Measurements from ENCODE around the gene CES4A. TPM values are rescaled to one million over a fixed set of nuclear protein-coding genes. Genes with fewer than 3 reads are reported as not detected.

CES4A gene
- total RNA-seq, 4 donors from 2014 or later, result 4.4 to 48.1 (median 14.3) TPM

DNA sequence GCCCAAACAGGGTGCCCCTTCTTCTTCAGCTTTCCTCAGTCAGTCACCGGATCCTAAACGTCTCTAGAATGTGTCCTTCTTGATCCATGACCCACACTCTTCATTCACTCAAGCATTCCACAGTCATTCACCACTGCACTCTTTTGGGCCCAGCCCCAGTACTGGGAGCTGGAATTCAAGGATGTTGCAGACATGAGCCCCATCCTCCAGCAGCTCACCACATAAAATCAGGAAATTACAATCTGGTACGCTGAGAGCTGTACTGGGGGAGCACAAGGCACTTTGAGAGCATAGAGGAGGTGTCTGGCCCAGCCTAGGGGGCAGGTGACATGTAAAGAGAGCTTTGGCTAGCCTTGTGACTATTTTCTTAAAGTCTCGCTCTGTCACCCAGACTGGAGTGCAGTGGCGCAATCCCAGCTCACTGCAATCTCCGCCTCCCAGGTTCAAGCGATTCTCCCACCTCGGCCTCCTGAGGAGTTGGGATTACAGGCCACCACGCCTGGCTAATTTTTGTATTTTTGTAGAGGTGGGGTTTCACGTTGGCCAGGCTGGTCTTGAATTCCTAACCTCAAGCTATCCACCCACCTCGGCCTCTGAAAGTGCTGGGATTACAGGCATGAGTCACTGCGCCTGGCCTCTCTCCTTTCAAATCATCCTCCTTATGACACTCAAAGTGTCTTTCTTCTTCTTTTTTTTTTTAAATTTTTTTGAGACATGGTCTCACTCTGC, 18.7 kb downstream of the CES4A start:
- ATAC-seq (ENCODE audit: low FRiP score) (no peak), DNase-seq (ENCODE audit: low spot score) (no peak)
- TF ChIP-seq, protein P1, sequence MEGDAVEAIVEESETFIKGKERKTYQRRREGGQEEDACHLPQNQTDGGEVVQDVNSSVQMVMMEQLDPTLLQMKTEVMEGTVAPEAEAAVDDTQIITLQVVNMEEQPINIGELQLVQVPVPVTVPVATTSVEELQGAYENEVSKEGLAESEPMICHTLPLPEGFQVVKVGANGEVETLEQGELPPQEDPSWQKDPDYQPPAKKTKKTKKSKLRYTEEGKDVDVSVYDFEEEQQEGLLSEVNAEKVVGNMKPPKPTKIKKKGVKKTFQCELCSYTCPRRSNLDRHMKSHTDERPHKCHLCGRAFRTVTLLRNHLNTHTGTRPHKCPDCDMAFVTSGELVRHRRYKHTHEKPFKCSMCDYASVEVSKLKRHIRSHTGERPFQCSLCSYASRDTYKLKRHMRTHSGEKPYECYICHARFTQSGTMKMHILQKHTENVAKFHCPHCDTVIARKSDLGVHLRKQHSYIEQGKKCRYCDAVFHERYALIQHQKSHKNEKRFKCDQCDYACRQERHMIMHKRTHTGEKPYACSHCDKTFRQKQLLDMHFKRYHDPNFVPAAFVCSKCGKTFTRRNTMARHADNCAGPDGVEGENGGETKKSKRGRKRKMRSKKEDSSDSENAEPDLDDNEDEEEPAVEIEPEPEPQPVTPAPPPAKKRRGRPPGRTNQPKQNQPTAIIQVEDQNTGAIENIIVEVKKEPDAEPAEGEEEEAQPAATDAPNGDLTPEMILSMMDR (IDR thresholded peaks at IDR 0.05), result no peak

DNA sequence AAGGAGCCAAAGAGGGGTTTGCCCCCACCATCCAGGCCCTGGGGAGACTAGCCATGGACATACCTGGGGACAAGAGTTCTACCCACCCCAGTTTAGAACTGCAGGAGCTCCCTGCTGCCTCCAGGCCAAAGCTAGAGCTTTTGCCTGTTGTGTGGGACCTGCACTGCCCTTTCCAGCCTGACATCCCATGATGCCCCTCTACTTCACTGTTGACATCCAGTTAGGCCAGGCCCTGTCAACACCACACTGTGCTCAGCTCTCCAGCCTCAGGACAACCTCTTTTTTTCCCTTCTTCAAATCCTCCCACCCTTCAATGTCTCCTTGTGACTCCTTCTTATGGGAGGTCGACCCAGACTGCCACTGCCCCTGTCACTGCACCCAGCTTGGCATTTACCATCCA, 20.8 kb downstream of the CES4A start:
- TF ChIP-seq, protein P1 (IDR thresholded peaks at IDR 0.05), result no peak
- no peak for ATAC-seq (ENCODE audit: low FRiP score)
- no peak for DNase-seq (ENCODE audit: low spot score)

DNA sequence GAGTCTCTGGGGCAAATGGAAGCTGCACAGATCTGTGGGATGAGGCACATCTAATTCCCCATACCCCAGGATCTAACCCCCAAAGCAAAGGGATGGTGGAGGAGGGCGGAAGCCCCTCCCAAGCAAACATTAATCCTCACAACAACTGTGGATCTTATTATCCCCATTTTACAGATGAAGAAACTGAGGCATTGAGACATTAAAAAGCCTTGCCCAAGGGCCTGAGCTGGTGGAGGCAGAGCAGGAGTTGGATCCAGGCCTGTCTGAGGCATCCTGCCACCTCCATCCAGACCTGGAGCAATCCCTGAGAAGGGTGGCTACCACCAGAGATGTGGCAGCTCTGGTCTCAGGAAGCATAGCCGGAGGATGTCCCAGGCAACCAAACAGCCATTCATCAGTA, 22.9 kb downstream of the CES4A start:
- TF ChIP-seq, protein P1 (IDR thresholded peaks at IDR 0.05), result no peak
- DNase-seq (ENCODE audit: low spot score) (no peak), ATAC-seq (ENCODE audit: low FRiP score) (no peak)

GRCh38 chr16:67013233-67013822, 24.9 kb downstream of the CES4A start:
- DNase-seq (ENCODE audit: low spot score), result no peak

GRCh38 chr16:67013823-67014633, 25.6 kb downstream of the CES4A start:
- TF ChIP-seq, protein P1 (IDR thresholded peaks at IDR 0.05), result no peak
- peak; percentile 40 for DNase-seq (ENCODE audit: low spot score)
- ATAC-seq (ENCODE audit: low FRiP score), result peak; percentile 78

More at GRCh38 chr16:67013233-67013822, 24.9 kb downstream of the CES4A start:
- no peak for ATAC-seq (ENCODE audit: low FRiP score)
- TF ChIP-seq, protein P1 (IDR thresholded peaks at IDR 0.05), result no peak

DNA sequence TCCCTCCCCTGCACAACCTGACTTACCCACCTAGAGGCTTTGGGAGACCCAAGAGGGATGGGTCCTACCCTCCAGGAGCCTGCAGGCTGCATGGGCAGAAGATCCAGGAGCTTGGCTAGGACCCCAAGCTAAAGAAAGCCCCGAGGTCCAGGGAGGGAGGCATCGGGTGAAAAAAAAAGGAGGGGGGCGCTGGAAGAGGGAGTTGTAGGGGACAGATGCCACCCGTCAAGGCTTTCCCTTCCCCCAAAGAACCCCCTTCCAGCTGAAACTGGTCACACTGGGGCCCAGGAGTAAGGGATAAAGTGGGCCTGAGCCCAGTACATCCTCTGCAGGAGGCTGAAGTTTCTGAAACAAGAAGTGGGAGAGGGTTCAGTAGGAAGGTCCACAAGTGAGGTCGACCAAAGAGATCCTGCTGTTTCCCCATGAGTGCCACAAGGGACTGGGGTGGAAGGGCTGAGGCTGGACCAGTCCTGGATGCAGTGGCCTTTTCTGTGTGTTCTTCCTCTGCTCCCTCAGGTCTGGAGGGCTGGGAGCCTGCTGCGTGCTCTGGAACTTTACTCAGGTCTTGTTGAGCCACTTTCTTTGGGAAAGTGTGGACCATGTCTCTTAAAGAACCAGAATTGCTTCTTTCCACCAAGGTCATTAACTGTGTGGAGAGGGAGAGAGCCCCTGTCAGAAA, 26.4 kb downstream of the CES4A start:
- TF ChIP-seq, protein P1 (IDR thresholded peaks at IDR 0.05), result no peak
- no peak for DNase-seq (ENCODE audit: low spot score)

More for the DNA sequence above, 26.4 kb downstream of the CES4A start:
- ATAC-seq (ENCODE audit: low FRiP score), result no peak

All from omental fat pad (tissue), 4 donors.